Esophagus squamous epithelium (tissue), 4 donors: Measurements from ENCODE around the gene C11orf24.
"Not testable (repeated sequence)": the region's sequence is repeated elsewhere in the genome, so short reads cannot be mapped to it uniquely, and the experiment has no call there.

ENCODE experiments used
- CTCF ChIP-seq, 6 experiments: fragments of 450-650 bp in 4 of 6; fragments of 200-600 bp in 2 of 6; sonication (generic) in 2 of 6; IDR thresholded peaks; one replicate each; pipeline ENCODE4 v1.5.1; 2016 to 2019; ENCODE audit warnings: antibody characterized with exemption in 6 of 6, mild to moderate bottlenecking in 4 of 6, moderate library complexity in 4 of 6
- POLR2A ChIP-seq, 4 donors: fragments of 450-650 bp; IDR thresholded peaks; one replicate each; pipeline ENCODE4 v1.6.1; 2017; ENCODE audit warnings: antibody characterized with exemption in 4 of 4, mild to moderate bottlenecking in 4 of 4, moderate library complexity in 3 of 4

DNA sequence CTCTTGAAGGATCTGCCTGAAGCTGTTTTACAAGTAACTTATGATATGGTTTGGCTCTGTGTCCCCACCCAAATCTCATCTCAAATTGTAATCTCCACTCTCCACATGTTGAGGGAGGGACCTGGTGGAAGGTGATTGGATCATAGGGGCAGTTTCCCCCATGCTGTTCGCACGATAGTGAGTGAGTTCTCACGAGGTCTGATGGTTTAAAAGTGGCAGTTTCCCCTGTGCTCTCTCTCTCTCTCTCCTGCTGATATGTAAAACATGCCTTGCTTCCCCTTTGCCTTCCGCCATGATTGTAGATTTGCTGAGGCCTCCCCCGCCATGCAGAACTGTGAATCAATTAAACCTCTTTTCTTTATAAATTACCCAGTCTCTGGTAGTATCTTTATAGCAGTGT, 26.9 kb downstream of the C11orf24 start:
- not testable (repeated sequence) for TF ChIP-seq POLR2A, CTCF (IDR thresholded peaks at IDR 0.05)
